HG03159 (cell line): Measurements from ENCODE around the gene TMUB1.
A peak's percentile ranks its signal among the peaks of the same experiment; 100 is the strongest.

Experiments used
- ATAC-seq: cut with Tn5 transposase; IDR thresholded peaks from one replicate; pipeline ENCODE4 v1.9.1; 2021; ENCODE audit warnings: mild to moderate bottlenecking, moderate library complexity; ENCODE audit not compliant: unreplicated experiment

TMUB1 gene

GRCh38 chr7:151083071-151083823 lies at the start of gene TMUB1:
Gene TMUB1 (minus strand): TSS chr7:151083493. CDS start chr7:151082563, 930 bp downstream.
- ATAC-seq, result peak; percentile 44

- no peak for ATAC-seq
These were observed 49.3 kb upstream of the TMUB1 start for GRCh38 chr7:151132461-151133205.

GRCh38 chr7:151131592-151132293 lies 48.5 kb upstream of the TMUB1 start:
- no peak for ATAC-seq

DNA sequence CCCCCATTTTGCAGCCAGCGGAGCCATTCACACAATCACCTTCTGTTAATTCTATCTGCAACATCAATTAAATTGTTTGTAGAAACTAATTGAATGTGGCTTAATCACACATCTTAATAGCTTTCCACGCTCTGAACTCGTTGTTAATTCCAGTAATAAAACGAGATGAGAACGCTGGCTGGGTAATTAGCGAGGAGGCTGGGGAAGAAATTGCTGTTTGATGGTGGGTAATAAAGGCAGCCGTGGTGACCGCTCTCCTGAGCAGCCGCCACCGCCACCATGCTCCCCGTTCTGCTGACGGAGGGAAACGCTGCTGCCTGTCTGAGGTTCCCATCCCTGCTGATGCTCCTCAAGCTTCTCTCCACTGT lies 47.9 kb upstream of the TMUB1 start:
- ATAC-seq, result no peak

DNA sequence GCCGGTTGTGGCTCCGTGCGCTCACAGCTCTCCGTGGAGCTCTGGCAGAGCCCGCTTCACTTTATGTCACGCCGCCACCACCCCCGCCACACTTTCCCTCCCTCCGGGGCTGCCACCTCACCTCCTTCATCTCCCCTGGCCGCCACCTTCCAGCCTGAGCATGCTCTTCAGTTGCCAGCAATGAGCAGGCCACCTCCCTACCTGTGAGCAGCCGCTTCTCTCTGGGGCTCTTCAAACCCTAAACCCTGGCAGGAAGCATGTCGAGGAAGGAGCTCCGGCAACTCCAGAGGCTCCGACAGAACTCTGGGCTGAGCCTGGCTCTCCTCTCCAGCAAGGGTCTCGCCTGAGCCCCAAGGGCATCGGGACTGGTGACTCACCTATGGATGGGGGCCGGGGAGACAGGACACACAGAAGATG lies 47.5 kb upstream of the TMUB1 start:
- ATAC-seq, result no peak

DNA sequence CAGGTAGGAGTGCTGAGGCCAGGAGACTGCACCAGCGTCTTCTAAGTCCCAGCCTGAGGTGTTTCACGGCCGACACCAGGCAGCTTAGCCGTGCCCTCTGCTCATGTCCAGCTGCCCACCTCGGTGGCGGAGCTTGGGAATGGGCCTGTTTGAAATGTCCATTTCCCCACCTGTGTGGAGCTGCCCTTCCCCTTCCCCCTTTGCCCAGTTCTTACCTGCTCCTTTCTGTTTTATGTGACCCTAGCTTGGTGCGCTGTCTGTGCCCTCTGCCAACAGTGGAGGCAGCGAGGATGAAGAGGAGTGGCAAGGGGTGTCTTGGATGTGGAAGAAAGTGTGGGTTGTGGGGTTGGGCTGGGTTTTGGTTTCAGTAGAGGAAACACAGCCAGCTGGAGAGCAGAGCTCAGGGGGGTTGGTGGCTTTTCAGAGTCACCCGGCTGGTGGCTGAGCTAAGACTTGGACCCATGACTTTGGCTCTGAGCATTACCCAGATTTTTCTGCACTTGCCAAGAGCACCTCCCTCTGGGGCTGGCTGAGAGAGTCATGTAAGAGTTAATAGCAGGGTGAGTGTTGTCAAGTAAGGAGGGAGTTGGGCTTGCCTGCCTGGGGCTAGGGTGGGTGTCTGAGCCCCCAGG lies 46.8 kb upstream of the TMUB1 start:
- no peak for ATAC-seq

DNA sequence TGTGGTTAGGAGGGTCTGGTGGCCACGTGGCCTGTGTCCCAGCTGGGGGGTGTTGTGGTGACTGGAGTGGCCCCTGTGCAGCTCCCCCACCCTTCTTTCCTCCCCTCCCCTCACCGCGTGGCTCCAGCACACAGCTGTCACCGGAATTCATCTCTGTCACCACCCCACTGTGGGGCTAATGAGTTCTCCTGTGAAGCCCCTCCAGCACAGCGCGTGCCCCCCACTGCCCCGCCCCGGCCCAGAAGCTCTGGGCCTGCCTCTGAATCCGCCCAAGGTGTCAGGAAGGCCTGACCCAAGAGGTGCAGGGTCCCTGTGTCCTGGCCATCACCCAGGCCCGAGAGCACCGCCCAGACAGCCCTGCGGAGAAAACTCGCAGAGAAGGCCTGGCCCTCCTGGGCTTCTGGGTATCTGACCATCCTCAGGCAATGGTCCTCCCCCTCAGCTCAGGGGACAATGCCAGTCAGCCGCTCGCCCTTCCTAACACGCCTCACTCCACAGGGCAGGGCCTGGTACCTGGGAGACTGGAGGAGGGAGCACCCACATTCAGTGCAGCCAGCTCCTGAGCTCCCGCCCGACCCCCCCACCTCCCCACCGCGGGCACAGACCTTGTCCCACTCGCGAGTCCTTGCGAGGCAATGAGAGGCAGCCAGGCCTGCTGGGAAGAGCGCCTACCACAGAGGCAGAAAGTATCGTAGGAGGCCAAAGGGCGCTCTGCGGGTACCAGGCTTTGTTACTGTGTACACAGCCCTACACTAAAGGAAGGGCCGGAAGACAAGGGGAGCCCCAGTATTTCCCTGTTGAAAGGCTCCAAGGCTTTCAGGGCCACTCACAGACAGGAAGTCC lies 46.0 kb upstream of the TMUB1 start:
- no peak for ATAC-seq

DNA sequence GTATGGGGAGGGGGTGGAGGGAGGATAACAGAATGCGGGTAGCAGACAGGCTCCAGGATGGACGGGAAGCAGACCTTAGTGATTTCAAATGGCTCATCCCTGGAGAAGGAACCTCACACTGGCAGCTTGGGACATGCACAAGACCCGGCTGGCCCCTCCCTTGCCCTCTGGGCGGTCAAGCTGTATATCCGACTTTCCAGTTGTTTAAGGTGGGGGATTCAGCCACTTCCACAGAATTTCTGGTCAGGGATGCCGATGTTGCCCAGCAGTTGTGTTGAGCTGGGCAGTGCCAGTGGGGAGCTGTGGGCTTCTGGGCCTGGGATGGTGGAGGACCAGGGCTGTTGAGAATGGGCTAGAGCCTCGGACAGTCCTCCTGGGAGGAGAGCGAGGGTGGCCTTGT lies 45.4 kb upstream of the TMUB1 start:
- ATAC-seq, result no peak

GRCh38 chr7:151128144-151128543 lies 44.9 kb upstream of the TMUB1 start:
- no peak for ATAC-seq

DNA sequence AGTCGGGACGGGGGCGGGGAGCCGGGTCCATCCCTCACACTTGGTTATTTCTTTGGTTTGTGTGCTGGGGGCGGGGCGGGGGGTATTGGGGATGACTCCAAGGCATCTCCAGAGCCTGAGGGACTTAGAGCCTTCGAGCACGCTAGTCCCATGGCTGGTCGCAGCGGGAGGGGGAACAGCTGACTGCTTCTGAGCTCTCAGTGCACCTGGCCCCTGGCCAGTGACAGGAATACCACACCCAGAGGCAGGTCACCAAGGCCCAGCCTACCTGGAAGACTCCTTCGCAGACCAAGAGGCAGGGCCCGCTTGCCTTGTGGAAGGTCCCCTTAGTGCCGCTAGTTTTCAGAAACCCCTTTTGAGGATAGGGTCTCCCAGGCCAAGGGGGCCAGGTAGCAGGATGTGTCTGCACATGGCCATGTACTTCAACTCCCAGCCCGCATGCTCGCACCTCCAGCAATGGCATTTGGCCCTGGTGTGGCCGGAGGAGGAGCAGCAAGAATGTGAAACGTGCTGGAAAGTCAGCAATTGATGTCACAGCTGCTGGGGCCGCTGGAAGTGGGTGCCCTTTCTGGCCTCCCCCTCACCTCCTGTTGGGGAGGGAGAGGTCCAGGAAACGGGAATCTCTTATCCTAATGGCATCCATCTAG lies 43.3 kb upstream of the TMUB1 start:
- no peak for ATAC-seq

DNA sequence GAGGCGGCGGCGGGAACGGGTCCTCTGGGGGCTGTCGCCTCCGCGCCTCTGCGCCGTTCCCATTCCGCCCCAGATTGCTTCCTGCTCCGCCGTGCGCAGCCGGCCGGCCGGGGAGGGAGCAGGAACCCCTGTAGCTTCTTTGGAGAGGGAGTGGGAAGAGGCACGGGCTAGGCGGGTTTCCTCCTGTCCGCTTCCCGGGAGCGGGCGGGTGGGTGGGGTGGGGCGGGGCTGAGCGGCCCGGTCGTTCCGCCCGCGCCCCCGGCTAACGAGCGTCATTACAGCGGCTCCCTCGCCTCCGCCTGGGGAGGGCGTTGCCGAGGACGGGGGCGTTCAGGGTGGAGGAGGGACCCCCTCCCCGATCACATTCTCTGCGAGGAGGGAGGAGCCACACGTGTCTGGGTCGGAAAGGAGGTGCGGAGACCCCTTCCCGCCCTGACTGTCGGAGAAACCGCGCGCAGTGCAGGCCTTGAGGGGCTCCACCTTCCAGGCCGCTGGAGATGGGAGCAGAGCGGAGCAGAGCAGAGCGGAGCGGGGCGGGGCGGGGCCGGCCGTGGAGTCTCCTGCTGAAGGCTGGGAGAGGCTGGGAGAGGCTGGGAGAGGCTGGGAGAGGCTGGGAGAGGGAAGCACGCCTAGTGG lies 42.7 kb upstream of the TMUB1 start:
- no peak for ATAC-seq

DNA sequence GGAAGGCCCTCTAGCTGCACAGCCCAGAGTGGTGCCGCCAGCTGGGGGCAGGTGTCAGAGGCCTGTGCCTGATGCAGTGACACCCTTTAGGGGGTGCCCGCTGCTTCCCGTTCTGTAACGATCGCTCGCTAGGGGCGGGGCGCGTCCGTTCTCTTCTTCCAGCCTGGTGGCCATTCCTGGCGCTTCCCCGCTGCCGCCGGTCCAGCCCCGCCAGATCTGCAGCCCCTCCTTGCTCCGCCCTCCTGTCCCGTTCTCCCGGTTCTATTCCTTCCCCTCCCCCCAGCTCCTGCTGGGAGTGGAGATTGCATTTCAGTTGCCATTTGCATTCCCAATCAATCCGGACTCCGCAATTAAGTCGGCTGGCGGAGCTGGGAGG lies 42.2 kb upstream of the TMUB1 start:
- ATAC-seq, result no peak

GRCh38 chr7:151124899-151125399 lies 41.7 kb upstream of the TMUB1 start:
- no peak for ATAC-seq

- ATAC-seq, result no peak
These were observed 41.2 kb upstream of the TMUB1 start for GRCh38 chr7:151124481-151124880.

DNA sequence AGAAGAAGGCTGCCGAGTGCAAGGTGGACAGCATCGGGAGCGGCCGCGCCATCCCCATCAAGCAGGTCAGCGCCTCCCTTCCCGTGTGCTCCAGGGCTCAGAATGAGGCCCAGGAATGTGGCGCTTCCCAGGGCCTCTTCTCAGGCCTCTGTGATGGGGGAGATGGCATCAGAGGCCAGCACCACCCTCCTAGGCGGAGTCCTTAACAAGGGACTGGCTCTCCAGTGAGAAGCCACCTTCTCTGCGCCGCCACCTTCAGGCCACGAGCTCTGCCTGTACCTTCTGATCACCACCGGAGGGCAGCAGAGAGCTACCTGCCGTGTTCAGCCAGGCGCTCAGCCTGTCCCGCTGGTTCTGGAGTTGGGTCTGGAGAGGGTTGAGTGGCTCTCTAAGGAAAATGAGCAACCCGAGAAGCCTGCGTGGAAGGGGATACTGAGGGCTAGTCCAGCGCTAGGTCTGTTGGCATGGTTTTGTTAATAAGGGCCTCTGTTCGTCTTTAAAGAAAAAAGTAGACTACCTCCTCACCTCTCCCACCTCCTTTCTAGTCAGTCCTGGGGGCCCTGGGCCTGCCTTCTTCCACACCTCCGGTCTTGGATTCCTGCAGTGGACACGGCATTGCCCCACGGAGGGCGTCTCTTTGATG lies 40.6 kb upstream of the TMUB1 start:
- peak; percentile 89 for ATAC-seq

DNA sequence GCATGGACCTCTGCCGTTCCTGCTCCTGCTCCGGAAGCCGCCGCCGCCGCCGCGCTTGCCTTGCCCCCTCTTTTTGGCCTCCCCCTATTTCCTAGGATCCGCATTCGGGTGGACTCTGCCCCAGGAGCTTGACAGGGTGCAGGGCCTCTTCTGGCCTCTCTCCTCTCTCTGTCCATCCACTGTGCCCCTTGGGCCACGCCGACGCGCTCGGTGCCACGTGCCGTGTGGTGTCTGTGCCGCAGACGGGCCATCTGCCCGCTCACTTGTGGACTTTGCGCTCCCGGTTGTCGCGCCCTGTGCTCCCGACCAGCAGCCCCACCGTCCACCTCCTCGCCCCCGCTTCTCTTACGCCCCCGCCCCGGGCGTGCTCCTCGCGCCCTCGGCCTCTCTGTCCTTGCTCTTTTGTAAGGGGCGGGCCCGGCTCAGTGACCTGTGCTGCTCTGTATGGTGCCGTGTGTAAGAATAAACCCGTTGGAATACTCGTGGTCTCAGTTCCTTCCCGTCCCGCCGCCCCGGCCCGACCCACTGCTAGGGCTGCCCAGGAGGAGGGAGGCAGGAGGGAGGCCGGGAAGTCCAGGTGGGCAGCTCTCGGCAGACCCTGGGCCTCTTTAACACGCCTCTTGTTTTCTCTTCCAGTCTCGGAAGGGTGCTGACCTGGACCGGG lies 40.0 kb upstream of the TMUB1 start:
- no peak for ATAC-seq

DNA sequence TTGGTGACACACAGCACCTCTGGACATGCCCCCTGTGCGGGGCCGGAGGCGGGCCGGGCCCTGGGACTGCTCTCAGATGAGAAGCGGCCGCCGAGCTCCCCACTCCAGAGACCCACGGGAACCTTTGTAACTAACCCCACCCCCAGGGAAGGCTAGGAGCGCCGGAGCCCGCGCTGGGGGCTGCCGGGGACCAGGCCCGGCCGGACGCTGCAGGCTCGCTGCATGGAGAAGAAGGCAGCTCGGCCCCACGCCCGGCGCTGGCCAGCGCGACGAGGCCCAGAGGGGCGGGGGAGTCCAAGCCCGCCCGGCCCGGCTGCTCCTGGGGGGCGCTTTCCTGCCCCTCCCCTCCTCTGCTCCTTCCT lies 39.5 kb upstream of the TMUB1 start:
- no peak for ATAC-seq

- ATAC-seq, result no peak
These were observed 39.0 kb upstream of the TMUB1 start for GRCh38 chr7:151122276-151122675.
